Sciatic nerve (tissue), 2 donors: Measurements from ENCODE around the gene APCS. TPM values are rescaled to one million over a fixed set of nuclear protein-coding genes. Genes with fewer than 3 reads are reported as not detected.

Experiments used
- ATAC-seq: fragments of 200-7000 bp; cut with Tn5 transposase; one replicate; pipeline ENCODE4 v1.9.1; 2020; ENCODE audit warnings: mild to moderate bottlenecking, moderate library complexity
- DNase-seq: peaks from one replicate; pipeline ENCODE4 v3.0.0-alpha.2; 2020; ENCODE audit warnings: low spot score
- intact Hi-C: fragments of 100-400 bp; cut with DNase I; formaldehyde crosslinking; loops from one replicate; pipeline ENCODE4 v1.14.2; 2022
- total RNA-seq: library from RNA; stranded (reverse); fragmentation: NEBNext Ultra II Directional; extraction: Animal tissue kit (Norgen Biotek cat#: 25700); gene quantifications from one replicate; pipeline ENCODE4 v1.2.1, GENCODE V29; 2021
- donor health status: DM: no; HTN: no; CAD: no.
- donor health status: DM: no; HTN: no; CAD: no.

APCS gene, protein sequence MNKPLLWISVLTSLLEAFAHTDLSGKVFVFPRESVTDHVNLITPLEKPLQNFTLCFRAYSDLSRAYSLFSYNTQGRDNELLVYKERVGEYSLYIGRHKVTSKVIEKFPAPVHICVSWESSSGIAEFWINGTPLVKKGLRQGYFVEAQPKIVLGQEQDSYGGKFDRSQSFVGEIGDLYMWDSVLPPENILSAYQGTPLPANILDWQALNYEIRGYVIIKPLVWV
- total RNA-seq: not detected

DNA sequence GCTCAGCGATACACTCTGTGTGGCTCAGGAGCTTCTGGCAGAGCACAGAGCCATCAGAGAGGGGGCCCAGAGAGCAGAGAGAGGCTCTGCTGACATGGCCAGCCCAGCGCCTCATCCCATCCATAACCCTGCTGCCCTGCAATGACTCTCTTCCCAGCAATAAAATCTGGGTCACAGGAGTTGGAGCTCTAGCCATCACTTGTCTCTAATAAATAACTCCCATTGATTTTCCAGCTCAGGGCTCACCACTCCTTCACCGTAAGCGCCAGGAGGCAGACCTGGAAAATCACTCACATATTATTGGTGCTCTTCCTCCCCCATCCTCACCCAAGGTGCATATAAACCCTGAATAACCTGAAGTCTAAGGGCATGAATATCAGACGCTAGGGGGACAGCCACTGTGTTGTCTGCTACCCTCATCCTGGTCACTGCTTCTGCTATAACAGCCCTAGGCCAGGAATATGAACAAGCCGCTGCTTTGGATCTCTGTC lies at the start of gene APCS:
Gene APCS (plus strand): TSS at position 366 of the 491 bp plus-strand sequence. CDS start 96 bp downstream, at position 462.
- ATAC-seq (no peak), DNase-seq (no peak)
- intact Hi-C loops: no loop called here

DNA sequence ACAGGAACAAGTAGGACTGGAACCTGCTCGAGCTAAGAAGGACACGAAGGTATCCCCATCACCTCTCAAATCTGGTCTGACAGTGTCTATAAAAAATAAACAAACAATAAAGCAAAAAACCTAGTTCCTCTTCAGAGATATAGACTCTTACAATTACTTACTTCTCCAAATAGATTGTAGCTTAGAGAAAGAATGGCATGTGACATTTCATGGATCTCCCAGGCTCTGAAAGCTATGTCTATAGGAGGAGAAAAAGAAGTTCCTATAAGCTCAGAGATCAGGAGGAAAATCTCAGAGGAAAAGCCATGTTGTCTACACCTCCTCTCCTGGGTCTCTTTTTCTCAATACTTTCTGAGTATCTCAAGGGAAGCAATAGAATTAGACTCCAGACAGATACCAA lies 39.5 kb upstream of the APCS start:
- ATAC-seq: no peak
- intact Hi-C loops: no loop called here
- no peak for DNase-seq

DNA sequence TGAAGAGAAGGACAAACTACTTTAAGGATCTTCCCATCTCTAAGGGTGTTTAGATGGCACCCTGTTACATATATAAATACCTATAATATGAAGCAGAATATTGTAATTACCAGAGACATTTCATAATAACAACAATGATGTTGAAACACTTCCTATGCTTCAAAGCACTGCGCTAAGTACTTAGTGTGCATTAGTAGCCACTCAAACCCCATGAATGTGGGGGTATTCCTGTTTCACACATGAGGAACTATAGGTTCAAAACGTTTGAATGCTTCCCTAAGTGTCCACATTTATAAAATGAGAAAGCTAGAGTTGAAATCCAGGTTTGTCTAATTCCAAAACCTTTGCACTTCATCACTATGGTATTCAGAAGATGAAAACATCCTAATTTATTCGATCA lies 33.4 kb upstream of the APCS start:
- intact Hi-C loops: no loop called here
- DNase-seq: no peak
- no peak for ATAC-seq

DNA sequence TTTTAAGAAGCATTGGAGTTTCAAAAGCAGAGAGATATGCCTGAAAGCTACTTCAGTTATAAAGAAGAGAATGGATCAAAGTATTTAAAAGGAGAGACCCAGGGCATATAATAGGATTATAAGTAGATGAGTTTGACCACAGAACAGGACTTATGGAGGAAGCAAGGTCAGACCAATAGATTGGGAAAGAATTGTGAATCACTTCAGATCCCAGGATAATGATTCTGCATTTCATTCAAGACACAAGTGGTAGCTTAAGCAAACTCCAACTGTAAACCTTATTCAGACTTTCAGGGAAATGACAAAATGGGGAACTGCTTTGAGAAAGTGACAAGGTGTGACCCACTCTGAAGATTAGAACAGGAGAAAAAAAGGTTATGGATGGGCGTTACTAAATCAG lies 32.9 kb upstream of the APCS start:
- DNase-seq: no peak
- ATAC-seq: no peak
- intact Hi-C loops: no loop called here

DNA sequence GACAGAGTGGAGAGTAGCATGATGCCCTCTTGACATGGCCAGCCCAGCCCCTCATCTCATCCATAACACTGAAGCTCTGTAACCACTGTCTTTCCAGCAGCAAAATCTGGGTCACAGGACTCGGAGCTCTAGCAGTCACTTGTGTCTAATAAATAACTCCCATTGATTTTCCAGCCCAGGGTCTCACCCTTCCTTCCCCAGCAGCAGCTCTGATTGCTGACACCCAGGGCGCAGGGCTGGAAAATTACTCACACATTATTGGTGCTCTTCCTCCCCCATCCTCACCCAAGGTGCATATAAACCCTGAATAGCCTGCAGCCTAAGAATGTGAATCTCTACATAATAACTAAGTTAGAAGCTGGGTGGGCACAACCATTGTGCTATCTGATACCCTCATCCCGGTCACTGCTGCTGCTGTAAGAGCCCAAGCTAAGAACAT lies 30.7 kb upstream of the APCS start:
- intact Hi-C loops: no loop called here
- ATAC-seq: no peak
- no peak for DNase-seq

DNA sequence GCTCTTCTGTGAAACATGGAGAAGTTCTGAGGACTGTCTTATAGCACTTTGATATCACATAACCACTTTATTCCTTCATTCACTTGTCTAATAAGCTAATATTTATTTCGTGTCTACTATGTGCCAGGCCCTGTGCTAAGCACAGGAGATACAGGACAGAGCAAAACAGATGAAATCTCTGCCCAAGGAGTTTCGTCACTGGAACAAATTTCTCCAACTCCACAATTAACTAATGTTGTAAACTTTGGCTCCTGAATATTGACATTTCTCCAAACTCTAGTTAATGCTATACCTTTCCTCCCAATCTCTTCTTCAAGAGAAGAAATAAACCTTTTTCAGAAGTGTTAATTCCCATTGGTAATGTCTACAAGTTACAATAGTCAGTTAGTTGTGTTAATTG lies 27.0 kb upstream of the APCS start:
- ATAC-seq: no peak
- no peak for DNase-seq
- intact Hi-C loops: no loop called here

GRCh38 chr1:159561497-159561896 lies 26.1 kb upstream of the APCS start:
- ATAC-seq (no peak), DNase-seq (no peak)
- intact Hi-C loops: no loop called here

- DNase-seq: no peak
- intact Hi-C loops: no loop called here
- no peak for ATAC-seq
Measured at GRCh38 chr1:159562680-159563079, 24.9 kb upstream of the APCS start.

GRCh38 chr1:159577446-159577845 lies 10.2 kb upstream of the APCS start:
- DNase-seq: no peak

DNA sequence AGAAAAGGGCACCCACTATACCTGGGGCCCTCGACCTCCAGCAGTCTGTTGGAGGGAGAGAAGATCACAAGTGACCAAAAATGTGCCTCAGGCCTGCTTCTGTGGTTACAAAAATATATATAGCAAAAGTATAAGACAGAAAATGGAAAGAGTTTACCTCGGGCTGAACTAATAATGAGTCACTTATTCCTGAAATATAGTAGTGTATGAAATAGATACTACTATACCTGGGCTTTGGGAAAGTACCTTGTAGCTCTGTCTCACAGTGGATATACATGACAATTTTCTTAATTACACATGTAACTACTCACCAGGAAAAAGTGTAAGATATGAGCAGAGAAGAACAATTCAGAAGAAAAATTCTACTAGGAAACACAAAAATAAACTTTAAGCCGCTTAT lies 7.3 kb upstream of the APCS start:
- DNase-seq: no peak
- ATAC-seq: no peak
- intact Hi-C loops: no loop called here

More at GRCh38 chr1:159577446-159577845, 10.2 kb upstream of the APCS start:
- intact Hi-C loops: no loop called here
- ATAC-seq: no peak

DNA sequence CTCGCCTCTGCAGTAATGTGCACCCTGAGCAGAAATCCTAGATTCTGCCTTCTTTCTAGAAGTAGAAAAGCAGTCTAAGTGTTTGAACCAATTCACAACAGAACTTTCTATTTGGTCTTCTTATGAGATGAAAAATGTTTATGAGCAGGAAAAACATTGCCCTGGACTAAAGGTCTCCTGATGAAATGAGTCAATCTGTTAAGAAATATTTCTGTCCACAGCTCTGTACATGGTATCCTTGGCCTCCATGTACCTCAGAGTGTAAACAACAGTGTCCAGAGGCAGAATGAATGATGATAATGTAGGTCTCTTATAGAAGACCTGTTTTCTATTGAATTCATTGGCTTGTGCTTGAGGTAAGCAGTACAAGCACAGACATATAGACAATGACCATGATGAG lies 6.2 kb upstream of the APCS start:
- intact Hi-C loops: no loop called here
- ATAC-seq: no peak
- no peak for DNase-seq

DNA sequence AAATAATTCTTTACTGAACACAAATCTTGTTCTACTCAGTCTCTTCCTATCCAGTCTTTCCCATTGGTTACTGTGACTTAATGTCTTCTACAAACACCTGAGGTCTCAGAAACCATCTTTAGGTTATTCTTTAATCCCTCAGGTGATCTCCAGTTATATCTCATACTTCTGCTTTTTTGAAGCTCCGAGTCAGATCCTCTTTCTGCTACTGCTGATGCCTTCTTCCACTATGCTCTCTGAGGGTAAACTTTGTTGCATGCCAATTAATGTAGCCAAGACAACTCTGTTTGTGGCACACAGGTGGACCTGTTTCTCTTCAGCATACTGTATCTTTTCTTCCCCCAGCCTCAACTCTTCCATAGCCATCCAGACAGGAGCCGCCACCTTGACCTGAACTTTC lies 3.1 kb upstream of the APCS start:
- intact Hi-C loops: no loop called here
- DNase-seq (no peak), ATAC-seq (no peak)

- ATAC-seq (no peak), DNase-seq (no peak)
- intact Hi-C loops: no loop called here
Measured at GRCh38 chr1:159591981-159592380, 4.4 kb downstream of the APCS start.

GRCh38 chr1:159594625-159595405 lies 7.2 kb downstream of the APCS start:
- intact Hi-C loops: no loop called here
- DNase-seq (no peak), ATAC-seq (no peak)

- ATAC-seq (no peak), DNase-seq (no peak)
- intact Hi-C loops: no loop called here
Measured at GRCh38 chr1:159598196-159598595, 10.6 kb downstream of the APCS start.

GRCh38 chr1:159600894-159601293 lies 13.3 kb downstream of the APCS start:
- ATAC-seq: no peak
- no peak for DNase-seq
- intact Hi-C loops: no loop called here

- DNase-seq: no peak
- intact Hi-C loops: no loop called here
- no peak for ATAC-seq
Measured at GRCh38 chr1:159602501-159602999, 14.9 kb downstream of the APCS start.

DNA sequence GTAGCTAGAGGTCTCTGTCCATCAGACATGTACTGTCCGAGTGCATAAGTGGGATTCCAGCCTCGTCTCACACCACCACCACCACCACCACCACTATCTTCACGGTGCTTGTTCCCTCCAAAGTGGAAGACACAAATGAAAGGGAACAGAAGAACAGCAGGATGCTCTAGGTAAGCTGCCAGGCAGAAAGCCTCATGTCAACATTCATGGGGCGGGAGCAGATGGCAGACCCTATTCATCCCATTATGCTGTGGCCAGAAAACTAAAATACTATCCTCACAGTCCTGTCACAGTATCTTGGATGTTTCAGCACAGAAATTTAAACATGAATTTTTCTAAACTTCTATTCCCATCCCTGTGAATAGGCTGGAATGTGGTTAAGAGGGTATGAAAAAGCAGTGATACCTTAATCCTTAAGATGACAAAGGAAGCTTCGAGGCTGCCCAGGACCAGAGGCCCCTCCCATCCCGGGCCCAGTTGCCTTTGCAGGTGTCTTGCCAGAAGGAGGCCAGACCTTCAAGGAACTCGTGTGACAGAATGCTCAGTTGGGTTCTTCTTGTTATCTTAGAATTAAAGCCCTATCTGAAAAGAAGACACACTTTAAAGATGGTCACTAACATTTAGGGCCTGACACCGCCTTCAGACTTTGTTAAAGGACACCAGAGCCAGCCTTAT lies 24.7 kb downstream of the APCS start:
- intact Hi-C loops: no loop called here
- ATAC-seq: no peak

DNA sequence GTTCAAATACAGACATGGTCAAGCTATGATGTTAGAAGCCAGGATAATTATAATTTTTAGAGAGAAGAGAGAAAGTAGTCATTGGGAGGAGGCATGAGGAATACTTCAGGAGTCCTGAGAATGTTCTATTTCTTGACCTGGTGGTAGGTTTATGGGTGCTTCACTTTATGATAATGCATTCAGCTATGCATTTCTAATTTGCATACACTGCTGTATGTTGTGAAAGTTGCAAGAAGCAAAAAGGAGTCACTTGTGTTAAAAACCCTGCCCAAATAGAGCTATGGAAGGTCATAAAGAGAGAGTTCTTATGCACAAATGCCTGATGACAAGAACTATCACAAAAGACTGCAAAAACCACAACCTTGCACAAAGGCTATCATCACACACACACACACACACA lies 45.3 kb downstream of the APCS start:
- no peak for ATAC-seq
- no peak for DNase-seq
- intact Hi-C loops: no loop called here

More for the DNA sequence above, 24.7 kb downstream of the APCS start:
- DNase-seq: no peak
